GM12878 (cell line): Measurements from ENCODE around the gene SRGAP1.
"Not testable (repeated sequence)": the region's sequence is repeated elsewhere in the genome, so short reads cannot be mapped to it uniquely, and the experiment has no call there.

Experiments used
- ATF2 ChIP-seq: IDR thresholded peaks from 2 replicates; pipeline ENCODE4 v1.6.1; 2012; ENCODE audit warnings: low read length, inconsistent platforms
- ATF7 ChIP-seq: fragments of 450-650 bp; IDR thresholded peaks from 2 replicates; pipeline ENCODE4 v1.6.1; 2016; ENCODE audit warnings: low read depth, mild to moderate bottlenecking
- CTCF ChIP-seq, 3 experiments: IDR thresholded peaks in 2 of 3; conservative IDR thresholded peaks in 1 of 3; 2 replicates each; pipeline ENCODE4 v1.5.1; 2011; ENCODE audit warnings: low read depth in 3 of 3, low read length in 3 of 3, mild to moderate bottlenecking in 3 of 3, control low read depth in 2 of 3, moderate library complexity in 2 of 3, inconsistent platforms in 1 of 3, mixed read lengths in 1 of 3; ENCODE audit not compliant: control insufficient read depth in 2 of 3, insufficient read depth in 1 of 3; ENCODE audit errors: extremely low read depth in 1 of 3
- EP300 ChIP-seq, 2 experiments: fragments of 150-350 bp in 1 of 2; IDR thresholded peaks; 2 replicates each; pipeline ENCODE4 v1.6.1; 2011 to 2012; ENCODE audit warnings: low read depth in 2 of 2, low read length in 2 of 2, borderline replicate concordance in 1 of 2, improper control_type of control experiment in 1 of 2, inconsistent platforms in 1 of 2; ENCODE audit not compliant: control insufficient read depth in 1 of 2
- ESRRA ChIP-seq: IDR thresholded peaks from 2 replicates; pipeline ENCODE4 v1.6.1; 2012; ENCODE audit warnings: mild to moderate bottlenecking, low read length, improper control_type of control experiment
- HDAC6 ChIP-seq: fragments of 200-600 bp; sonication (generic); IDR thresholded peaks from one replicate; pipeline ENCODE4 v1.8.0; 2017; ENCODE audit warnings: antibody characterized with exemption; ENCODE audit not compliant: unreplicated experiment
- RAD51 ChIP-seq: fragments of 450-650 bp; IDR thresholded peaks from 2 replicates; pipeline ENCODE4 v1.6.1; 2016; ENCODE audit warnings: moderate library complexity, mild to moderate bottlenecking, inconsistent platforms
- SREBF2 ChIP-seq: IDR thresholded peaks from 2 replicates; pipeline ENCODE4 v1.6.1; 2012; ENCODE audit warnings: mild to moderate bottlenecking, low read length
- ZNF274 ChIP-seq: IDR thresholded peaks from one replicate; pipeline ENCODE4 v1.8.0; 2011; ENCODE audit not compliant: insufficient read length, insufficient read depth

- not testable (repeated sequence) for TF ChIP-seq CTCF (IDR thresholded peaks at IDR 0.05 in 2 of 3, conservative IDR thresholded peaks at IDR 0.05 in 1 of 3; ENCODE audit: control insufficient read depth in 2 of 3, extremely low read depth in 1 of 3, insufficient read depth in 1 of 3, low read depth in 3 of 3, low read length in 3 of 3); ESRRA; ZNF274; SREBF2; HDAC6; EP300 (IDR thresholded peaks at IDR 0.05; ENCODE audit: borderline replicate concordance in 1 of 2, control insufficient read depth in 1 of 2, low read depth in 2 of 2, low read length in 2 of 2); RAD51; ATF2; ATF7
Observed at GRCh38 chr12:64076565-64076964, 232.1 kb downstream of the SRGAP1 start.
